Endometrial microvascular endothelial cells (primary cell): ENCODE data around the gene CRYL1. TPM values are rescaled to one million over a fixed set of nuclear protein-coding genes. Genes with fewer than 3 reads are reported as not detected.

ENCODE experiments used
- in situ Hi-C: cut with HindIII; loops from 2 replicates; pipeline ENCODE4 v1.10.0; 2017; ENCODE audit warnings: low sequenced_read_pairs, low pct_unique_long_range_greater_than_20kb; ENCODE audit errors: inconsistent ontology term
- total RNA-seq: library from RNA; depleted of rRNA; stranded (reverse); fragments of >200 nt; gene quantifications from one replicate; pipeline ENCODE4 v1.2.3, GENCODE V29; 2015; ENCODE audit errors: inconsistent ontology term

The CRYL1 gene
- total RNA-seq, 1 donor from 2014 or later = 53.2 TPM

DNA sequence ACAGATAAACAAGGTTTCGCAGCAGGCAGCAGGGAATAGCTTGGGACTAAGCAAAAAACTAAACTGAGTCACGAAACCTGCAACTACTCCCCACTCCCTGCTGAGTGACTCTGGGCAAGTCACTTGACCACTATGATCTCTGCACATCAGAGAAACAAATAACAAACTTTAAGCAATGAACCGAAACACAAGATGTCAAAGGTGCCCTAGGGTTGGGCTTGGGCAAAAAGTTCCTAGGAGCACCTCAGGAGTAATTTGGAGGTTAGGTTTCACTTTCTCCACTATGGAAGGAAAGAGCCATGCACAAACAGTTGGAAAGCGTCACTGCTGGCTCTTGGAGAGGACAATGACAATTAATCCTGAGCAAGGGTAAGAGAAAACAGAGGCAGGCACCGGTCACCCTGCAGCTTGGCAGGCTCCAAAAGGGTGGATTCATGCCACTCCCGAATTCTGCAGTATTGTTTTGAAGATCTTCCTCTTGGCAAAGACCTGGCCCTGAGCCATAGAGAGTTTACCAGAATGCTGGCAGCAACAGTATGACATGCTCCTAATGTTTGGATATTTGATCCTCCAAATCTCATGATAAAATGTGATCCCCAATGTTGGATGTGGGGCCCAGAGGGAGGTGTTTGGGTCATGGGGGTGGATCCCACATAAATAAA lies 60.3 kb downstream of the CRYL1 start:
- in situ Hi-C loops = no loop called here

DNA sequence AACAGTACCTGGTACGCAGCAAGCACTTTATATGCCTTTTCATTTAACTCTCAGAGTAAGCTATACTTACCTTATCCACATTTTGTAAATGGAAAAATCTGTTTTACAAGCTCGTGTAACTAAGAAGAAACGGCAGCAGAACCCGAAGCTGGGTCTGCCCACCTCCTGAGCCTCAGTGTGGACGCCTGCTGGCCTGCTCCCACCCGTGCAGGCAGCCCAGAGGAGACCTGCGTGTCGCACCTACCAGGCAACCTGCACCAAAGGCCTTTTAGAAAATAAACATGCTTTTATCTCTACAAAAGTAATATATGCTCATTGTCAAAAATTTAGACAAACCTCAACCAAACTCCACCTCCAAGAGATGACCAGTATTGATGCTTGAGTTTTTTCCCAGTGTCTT lies 62.7 kb downstream of the CRYL1 start:
- in situ Hi-C loops = no loop called here

- in situ Hi-C loops = no loop called here
These were observed 63.1 kb downstream of the CRYL1 start for GRCh38 chr13:20462533-20462915.

DNA sequence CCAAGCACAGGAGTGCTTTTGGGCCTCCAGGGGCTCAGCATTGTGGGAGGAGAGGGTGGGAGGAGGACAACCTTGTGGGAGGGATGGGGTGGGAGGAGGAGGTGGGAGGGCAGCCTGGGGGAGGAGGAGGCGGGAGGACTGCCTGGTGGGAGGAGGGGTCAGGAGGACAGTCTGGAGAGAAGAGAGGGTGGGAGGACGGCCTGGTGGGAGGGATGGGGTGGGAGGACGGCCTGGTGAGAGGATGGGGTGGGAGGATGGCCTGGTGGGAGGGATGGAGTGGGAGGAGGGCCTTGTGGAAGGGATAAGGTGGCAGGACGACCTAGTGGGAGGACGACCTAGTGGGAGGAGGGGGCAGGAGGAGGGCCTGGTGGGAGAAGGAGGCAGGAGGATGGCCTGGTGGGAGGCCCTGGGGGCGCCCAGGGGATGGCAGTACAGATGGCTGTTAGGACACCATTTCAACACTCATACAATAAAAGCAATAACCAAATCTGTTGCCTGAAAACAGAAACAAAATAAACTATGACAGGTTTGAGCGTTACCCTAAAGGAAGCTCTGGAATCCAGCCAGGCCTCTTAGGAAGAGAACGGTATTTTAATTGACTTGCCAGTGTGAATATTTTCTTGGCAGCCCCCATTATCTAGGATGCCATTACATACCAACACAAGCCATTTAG lies 63.7 kb downstream of the CRYL1 start:
- in situ Hi-C loops = no loop called here

DNA sequence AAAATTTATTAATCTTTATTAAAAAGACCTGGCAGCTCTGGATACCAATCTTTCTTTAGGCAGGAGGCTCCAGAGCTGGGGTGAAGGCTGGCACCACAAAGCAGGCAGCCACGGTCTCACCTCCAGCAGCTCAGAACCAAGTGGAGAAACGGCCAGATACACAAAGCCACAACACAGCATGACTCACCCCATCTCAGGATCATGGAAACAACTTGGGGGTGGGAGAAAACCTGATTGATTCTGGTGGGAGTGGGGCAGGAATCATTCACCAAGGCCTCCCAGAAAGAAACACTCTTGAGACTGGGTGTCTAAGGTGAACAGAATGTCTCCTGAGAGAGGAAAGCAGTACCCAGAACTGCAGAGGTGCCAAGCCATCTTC lies 64.2 kb downstream of the CRYL1 start:
- in situ Hi-C loops = no loop called here

DNA sequence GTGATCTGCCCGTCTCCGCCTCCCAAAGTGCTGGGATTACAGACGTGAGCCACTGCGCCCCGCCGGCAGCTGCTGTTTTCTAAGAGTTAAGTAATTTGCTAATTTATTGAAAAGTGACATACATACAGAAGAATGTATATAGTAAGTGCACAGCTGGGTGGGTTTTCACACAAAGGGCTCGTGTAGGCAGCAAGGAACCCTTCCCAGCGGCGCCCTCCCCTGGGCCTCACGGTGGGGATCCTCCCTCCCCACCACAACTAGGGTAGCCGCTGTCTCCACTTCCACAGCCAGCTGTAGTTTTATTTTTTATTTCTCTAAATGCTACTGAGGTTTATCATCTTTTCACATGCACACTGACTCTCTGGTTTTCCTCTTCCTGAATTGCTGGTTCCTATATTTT lies 64.9 kb downstream of the CRYL1 start:
- in situ Hi-C loops = no loop called here

DNA sequence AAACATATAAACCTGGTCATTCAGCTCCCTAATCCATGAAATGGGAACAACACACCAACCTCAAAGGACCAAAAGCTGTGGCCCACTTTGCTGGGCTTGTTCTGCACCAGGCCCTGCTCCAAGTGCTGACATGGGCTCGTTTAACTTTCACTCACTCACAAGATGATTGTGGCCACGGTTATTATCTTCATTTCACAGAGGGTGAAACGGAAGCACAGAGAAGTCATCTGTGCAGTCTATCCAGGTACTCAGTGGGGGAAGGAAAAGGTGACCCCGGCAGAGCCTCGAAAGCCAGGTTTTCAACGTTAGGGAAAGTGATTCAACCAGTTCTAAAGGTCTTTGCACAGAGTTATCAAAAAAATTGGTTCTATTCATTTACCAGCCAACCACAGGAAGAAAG lies 68.0 kb downstream of the CRYL1 start:
- in situ Hi-C loops = no loop called here

DNA sequence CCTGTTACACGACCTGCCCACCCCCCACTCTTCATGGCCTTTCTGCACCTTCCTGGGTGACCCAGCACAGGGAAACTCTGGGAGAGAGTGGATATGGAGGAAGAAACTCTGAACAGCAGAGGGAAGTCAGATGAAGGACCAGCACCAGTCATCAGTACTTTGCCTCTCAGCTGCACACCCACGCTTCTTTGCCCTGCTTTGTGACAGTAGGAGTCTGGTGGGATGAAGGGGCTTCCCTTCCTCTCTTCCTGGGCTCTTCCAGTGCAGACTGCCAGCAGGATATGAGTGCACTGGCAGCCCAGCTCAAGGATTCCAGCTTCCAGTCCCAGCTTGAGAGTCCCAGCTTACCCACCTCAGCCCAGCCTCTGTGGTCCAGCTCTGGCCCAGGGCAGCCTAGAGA lies 68.9 kb downstream of the CRYL1 start:
- in situ Hi-C loops = no loop called here

GRCh38 chr13:20451397-20451796 lies 74.3 kb downstream of the CRYL1 start:
- in situ Hi-C loops = no loop called here

GRCh38 chr13:20448470-20448869 lies 77.2 kb downstream of the CRYL1 start:
- in situ Hi-C loops = no loop called here

GRCh38 chr13:20446900-20447299 lies 78.8 kb downstream of the CRYL1 start:
- in situ Hi-C loops = no loop called here

GRCh38 chr13:20446405-20446804 lies 79.3 kb downstream of the CRYL1 start:
- in situ Hi-C loops = no loop called here

DNA sequence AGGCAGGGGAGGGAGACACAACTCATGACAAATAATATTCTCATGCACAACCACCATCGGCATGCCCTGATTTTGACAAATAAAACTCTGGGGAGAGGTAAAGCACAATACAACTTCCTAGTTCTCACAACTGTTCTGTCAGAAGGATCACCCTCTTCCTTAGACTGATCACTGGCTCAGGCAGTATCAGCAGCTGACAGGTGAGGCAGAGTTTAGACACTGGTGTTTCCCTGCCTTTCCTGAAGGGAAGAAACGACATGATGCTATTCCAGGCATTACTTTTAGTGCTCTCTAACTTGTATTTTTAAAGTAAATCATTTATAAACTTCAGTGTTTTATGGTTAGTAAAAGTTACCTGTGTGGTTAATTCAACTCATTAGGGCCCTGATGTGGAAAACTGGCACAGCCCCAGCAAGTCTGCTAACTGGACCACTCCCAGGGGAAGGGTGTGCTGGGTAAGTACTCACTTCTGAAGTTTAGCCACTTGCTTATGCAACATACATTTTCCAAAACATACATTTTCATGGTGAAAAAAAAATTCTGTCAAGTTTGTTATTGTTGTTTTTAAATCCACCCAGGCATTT lies 82.8 kb downstream of the CRYL1 start:
- in situ Hi-C loops = no loop called here

GRCh38 chr13:20442375-20442774 lies 83.3 kb downstream of the CRYL1 start:
- in situ Hi-C loops = no loop called here

- in situ Hi-C loops = no loop called here
These were observed 83.8 kb downstream of the CRYL1 start for GRCh38 chr13:20441879-20442278.

DNA sequence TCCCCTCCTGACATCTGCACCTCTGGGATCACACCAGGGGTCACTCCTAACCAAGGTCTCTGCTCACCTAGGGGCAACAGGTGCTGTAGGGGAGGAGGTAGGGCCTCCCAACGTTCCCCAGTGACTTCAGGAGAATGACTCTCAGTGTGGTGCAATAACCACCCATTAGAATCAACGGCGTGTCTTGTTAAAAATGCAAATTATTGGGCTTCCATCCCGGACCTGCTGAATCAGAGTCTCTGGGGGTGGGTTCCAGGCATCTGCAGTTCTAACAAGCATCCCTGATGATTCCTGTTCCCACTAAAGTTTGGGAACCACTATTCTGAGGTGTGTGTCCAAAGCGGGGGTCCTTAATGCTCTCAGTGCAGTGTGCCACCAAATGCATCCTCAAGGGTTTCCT lies 84.6 kb downstream of the CRYL1 start:
- in situ Hi-C loops = no loop called here

DNA sequence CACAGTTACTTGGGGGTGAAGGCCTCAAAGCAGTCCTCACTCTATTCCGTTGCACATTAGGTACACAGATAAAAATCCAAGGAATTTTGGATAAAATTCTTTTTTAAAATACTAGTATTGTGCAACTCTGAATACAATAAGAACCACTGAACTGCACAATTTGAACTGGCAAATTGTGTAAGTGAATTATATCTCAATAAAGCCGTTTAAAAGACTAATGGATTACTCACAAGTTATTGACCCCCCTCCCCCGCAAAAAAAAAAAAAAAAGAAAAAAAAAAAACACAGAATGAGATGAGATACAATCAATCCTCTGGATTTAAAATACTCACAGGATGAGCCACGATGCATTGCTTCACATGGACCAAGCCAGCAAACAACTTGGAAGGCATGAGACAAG lies 86.4 kb downstream of the CRYL1 start:
- in situ Hi-C loops = no loop called here

GRCh38 chr13:20438801-20439200 lies 86.9 kb downstream of the CRYL1 start:
- in situ Hi-C loops = no loop called here

DNA sequence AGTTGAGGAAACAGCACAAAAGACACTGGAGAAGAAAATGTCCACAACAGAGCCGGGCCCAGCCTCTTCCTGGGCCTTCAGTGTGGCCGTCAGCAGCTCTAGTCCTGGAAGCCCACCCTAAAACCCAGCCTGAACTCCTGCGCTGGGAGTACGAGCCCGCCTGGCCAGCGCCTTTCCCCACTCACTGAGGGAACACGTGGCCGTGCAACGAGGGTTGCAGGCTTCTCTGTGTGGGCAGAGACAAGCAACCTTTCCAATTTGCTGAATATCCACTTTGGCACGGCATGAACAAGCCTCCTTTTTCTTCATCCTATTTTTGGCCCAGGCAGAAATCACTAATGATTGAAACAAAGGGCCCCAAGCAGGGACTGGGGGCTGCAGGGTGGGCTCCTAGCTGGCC lies 89.2 kb downstream of the CRYL1 start:
- in situ Hi-C loops = no loop called here

DNA sequence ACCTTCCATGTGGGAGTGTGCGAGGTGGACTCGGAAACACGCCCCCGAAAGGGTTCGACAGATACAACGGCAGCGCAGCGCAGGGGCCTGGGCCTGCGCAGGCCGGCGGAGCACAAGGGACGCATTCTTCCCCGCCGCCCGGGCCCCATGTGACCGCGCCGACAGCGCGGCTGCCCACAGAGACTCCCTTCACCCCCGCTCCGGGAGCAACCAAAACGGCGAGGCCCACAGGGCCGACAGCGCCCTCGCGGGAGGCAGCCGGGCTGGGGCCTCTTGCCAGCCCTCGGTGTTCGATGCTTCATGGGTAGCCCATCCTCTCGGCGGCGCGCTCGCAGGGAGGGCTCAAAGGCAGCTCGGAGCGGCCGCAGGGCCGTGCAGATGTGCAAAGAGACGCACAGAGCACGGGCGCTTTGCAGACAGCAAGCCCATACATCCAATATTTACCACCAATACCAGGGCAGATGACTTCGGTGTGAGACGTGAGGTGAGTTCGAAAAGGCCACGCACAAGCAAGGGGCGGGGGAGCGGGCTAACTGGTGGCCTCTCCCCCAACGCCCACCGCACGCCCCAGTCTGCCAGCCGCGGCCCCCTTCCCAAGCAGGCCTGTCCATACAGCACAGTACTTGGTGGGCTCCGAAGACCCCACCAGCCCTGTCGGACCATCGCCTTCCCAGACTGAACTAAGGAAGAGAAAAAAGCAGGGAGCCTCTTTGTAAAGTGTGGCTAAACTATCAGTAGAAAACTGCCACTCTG lies 89.9 kb downstream of the CRYL1 start:
- in situ Hi-C loops = no loop called here
